Activated CD4-positive, alpha-beta T cell treated with anti-CD3 and anti-CD28 coated beads, Interleukin-2, amount 10 ng/mL, durations not matched to agents 7 days and 5 days (primary cell): ENCODE results near the gene IFNA17. TPM values are rescaled to one million over a fixed set of nuclear protein-coding genes. Genes with fewer than 3 reads are reported as not detected.
"Not testable (repeated sequence)": the region's sequence is repeated elsewhere in the genome, so short reads cannot be mapped to it uniquely, and the experiment has no call there.

Source experiments
- CTCF ChIA-PET: fragments of 350-600 bp; sonication (Branson Sonifier 250); formaldehyde crosslinking; loops from one replicate; lab custom pipeline; 2021; ENCODE audit warnings: antibody characterized with exemption; lab: Charles Lee
- POLR2A ChIA-PET: fragments of 350-600 bp; sonication (Branson Sonifier 250); formaldehyde crosslinking; loops from one replicate; lab custom pipeline; 2021; ENCODE audit warnings: antibody characterized with exemption; lab: Charles Lee
- DNase-seq: peaks from one replicate; pipeline ENCODE4 v3.0.0-alpha.2; 2020
- H3K27ac Mint-ChIP-seq: one replicate; pipeline ENCODE4 v1.8.0; 2021; ENCODE audit warnings: mild to moderate bottlenecking, moderate library complexity, mixed read lengths
- H3K27me3 Mint-ChIP-seq: one replicate; pipeline ENCODE4 v1.8.0; 2021; ENCODE audit warnings: mixed read lengths
- H3K36me3 Mint-ChIP-seq: one replicate; pipeline ENCODE4 v1.8.0; 2021; ENCODE audit warnings: low read depth, mixed read lengths
- H3K4me1 Mint-ChIP-seq: one replicate; pipeline ENCODE4 v1.8.0; 2021; ENCODE audit warnings: mixed read lengths
- H3K4me3 Mint-ChIP-seq: one replicate; pipeline ENCODE4 v1.8.0; 2021; ENCODE audit warnings: mild to moderate bottlenecking, moderate library complexity, mixed read lengths
- H3K9me3 Mint-ChIP-seq: one replicate; pipeline ENCODE4 v1.8.0; 2021; ENCODE audit warnings: mixed read lengths
- total RNA-seq, 2 experiments: library from RNA; stranded (reverse); gene quantifications; one replicate each; pipeline ENCODE4 v1.2.3, GENCODE V29; 2021

Gene IFNA17
- total RNA-seq, 2 experiments from 2014 or later, result not detected

DNA sequence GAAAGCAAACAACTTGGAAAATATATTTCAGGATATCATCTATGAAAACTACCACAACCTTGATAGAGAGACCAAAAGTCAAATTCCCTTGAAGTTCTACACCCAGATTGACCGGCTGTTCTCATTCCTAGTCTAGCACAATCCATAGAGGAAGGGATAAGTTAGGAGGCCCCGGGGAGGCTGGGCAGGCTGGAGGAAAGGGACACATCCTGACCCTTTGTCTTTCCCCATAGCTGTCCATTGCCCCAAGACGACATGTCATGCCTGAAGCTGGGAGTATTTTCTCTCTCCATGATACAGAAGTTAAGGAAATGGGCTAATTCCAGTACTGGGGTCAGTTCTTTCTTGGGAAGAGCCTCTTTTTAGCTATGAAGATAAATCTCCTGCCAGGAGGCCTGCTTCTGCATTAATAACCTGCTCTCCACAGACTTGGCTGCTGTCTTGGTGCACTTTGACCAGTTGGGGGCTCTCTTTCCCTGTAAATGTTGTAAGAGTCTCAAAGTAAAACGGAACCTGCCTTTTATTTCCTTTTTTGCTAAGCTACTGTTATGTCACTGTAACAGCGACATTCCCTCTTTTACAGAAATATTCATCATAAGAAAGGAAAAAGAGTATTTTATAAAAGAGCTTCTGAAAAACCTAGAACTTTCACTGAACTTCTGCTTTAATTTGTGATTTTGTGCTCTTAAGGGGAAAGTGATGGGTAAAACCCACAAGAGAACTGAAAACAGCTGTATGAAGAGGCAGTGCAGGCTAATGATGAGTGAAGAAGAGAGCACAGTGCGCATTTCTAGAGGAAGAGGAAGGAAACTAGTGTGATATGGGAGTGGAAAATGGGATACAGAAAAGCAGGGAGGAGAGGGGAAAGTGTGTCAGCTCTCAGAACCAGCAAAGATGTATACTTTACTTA is 32.9 kb downstream of the IFNA17 start:
- DNase-seq, result peak; percentile 64
- peak overlapping the region; percentile 25 for H3K4me3 Mint-ChIP-seq
- not testable (repeated sequence) for H3K36me3 Mint-ChIP-seq, H3K27me3 Mint-ChIP-seq, H3K27ac Mint-ChIP-seq, H3K9me3 Mint-ChIP-seq, H3K4me1 Mint-ChIP-seq
- CTCF ChIA-PET, result interaction anchor here (0.6 to 1.2 kb wide), 5 partner anchors 9 to 140 kb away, joined by 3 to 5 read pairs (median 3); partner anchors contain the start of gene KLHL9
- POLR2A ChIA-PET, result interaction anchor here (0.6 kb wide), 1 partner anchor 58 kb away, joined by 8 read pairs; no protein-coding TSS in a partner anchor

DNA sequence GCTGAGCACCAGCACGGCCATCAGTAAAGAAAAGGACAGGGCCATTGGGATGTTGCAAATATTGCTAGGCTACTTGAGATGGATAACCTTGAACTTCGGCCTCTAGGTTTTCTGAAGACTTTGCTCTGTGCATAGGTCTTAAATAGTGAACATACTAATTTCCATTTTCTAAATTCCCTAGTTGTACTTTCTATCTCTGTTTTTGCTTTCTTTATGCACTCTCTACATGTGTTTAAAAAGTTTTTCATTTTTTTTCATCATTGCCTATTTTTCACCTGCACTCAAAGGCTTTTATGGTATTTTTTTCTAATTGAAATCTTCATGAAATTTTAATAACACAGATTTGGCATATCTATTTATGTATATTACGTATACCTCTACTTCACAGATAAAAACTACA is 40.5 kb downstream of the IFNA17 start, which contains the start of gene IFNA4:
IFNA4 (minus strand) TSS at position 101 of the 400 bp plus-strand sequence; CDS start at position 45, 56 bp downstream.
- H3K9me3 Mint-ChIP-seq, H3K4me3 Mint-ChIP-seq, H3K36me3 Mint-ChIP-seq, POLR2A ChIA-PET, DNase-seq, CTCF ChIA-PET, H3K4me1 Mint-ChIP-seq, H3K27ac Mint-ChIP-seq: not testable (repeated sequence)
- H3K27me3 Mint-ChIP-seq, result peaks cover 24% of the 10 kb centered on the region

DNA sequence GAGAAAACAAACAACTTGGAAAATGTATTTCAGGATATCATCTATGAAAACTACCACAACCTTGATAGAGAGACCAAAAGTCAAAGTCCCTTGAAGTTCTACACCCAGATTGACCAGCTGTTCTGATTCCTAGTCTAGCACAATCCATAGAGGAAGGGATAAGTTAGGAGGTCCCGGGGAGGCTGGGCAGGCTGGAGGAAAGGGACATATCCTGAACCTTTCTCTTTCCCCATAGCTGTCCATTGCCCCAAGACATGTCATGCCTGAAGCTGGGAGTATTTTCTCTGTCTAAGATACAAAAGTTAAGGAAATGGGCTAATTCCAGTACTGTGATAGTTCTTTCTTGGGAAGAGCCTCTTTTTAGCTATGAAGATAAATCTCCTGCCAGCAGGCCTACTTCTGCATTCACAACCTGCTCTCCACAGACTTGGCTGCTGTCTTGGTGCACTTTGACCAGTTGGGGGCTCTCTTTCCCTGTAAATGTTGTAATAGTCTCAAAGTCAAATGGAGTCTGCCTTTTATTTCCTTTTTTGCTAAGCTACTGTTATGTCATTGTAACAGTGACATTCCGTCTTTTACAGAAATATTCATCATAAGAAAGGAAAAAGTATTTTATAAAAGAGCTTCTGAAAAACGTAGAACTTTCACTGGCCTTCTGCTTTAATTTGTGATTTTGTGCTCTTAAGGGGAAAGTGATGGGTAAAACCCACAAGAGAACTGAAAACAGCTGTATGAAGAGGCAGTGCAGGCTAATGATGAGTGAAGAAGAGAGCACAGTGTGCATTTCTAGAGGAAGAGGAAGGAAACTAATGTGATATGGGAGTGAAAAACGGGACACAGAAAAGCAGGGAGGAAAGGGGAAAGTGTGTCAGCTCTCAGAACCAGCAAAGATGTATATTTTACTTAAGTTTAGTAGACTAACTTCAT is 44.9 kb downstream of the IFNA17 start:
- H3K4me3 Mint-ChIP-seq, H3K36me3 Mint-ChIP-seq, H3K27ac Mint-ChIP-seq, POLR2A ChIA-PET, H3K4me1 Mint-ChIP-seq, H3K9me3 Mint-ChIP-seq: not testable (repeated sequence)
- DNase-seq, result peak; percentile 41
- CTCF ChIA-PET, result interaction anchor here (0.7 to 1.4 kb wide), 2 partner anchors 12 to 213 kb away, joined by 3 to 4 read pairs; no protein-coding TSS in a partner anchor
- H3K27me3 Mint-ChIP-seq, result peaks cover 18% of the 10 kb centered on the region

Other genes starting within 250 kb of the IFNA17 start
- 10 to 100 TPM; 15.0 to 17.1 TPM for gene HACD4, start 196.6 kb downstream of the IFNA17 start, total RNA-seq
- not detected for gene IFNB1, start 150.3 kb downstream of the IFNA17 start, total RNA-seq
- gene IFNW1, start 86.4 kb downstream of the IFNA17 start, total RNA-seq, result not detected
- not detected for gene IFNA21, start 61.6 kb downstream of the IFNA17 start, total RNA-seq
- gene IFNA4, start 40.6 kb downstream of the IFNA17 start, total RNA-seq, result not detected
- gene IFNA7, start 26.0 kb downstream of the IFNA17 start, total RNA-seq, result not detected
- not detected for gene IFNA10, start 21.1 kb downstream of the IFNA17 start, total RNA-seq
- not detected for gene IFNA16, start 10.9 kb downstream of the IFNA17 start, total RNA-seq
- gene IFNA14, start 11.8 kb upstream of the IFNA17 start, total RNA-seq, result not detected
- not detected for gene IFNA5, start 77.1 kb upstream of the IFNA17 start, total RNA-seq
- gene KLHL9, start 107.2 kb upstream of the IFNA17 start, total RNA-seq, result 10 to 100 TPM; 20.9 to 21.8 TPM
- gene IFNA6, start 122.7 kb upstream of the IFNA17 start, total RNA-seq, result not detected
- gene IFNA13, start 139.8 kb upstream of the IFNA17 start, total RNA-seq, result not detected
- not detected for gene IFNA2, start 157.2 kb upstream of the IFNA17 start, total RNA-seq
- not detected for gene IFNA8, start 180.9 kb upstream of the IFNA17 start, total RNA-seq
- gene IFNA1, start 212.2 kb upstream of the IFNA17 start, total RNA-seq, result not detected